GM21717 (cell line): Measurements from ENCODE around the gene CELF6.

Experiments
- ATAC-seq: cut with Tn5 transposase; IDR thresholded peaks from one replicate; pipeline ENCODE4 v1.9.1; 2021; ENCODE audit warnings: mild to moderate bottlenecking, moderate library complexity; ENCODE audit not compliant: unreplicated experiment

The CELF6 gene

DNA sequence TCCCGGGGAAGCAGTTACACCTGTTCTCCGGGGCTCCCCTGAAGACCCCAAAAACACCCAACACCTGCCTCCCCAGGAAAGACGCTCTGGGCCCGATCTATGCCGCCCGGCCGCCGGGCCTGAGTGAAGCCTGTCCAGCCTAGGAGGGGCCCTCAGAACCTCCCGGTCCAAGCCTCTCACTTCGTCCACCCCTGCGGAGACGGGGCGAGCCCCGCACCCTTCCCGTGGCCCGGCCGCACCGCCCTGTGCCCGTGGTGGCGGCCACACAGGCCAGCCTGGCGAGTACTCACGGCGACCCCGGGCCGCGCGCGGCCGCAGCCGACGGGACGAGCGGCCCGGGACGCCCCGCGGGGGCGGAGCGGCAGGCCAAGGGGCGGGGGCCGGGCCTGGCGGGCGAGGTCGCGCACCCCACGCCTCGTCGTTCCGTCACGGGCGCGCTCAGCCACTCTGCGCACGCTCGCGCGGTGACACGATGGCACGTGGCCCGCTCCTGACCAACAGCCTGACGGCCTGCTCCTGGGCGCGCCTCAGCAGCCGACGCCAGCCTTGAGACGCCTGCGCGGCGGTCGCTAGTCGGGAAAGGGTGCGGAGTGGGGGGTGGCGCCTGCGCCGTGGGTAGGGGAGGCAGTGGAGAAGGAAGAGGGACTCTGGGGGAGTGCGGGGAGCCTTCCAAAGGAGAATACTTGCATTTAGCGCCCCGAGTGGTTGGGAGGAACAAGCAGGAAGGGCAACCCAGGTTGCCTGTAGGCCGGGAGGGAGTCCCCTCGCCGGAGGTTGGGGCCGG lies 47.6 kb downstream of the CELF6 start, which contains the start of gene PARP6:
Gene PARP6, minus strand, starts transcription at position 342 of the 784 bp plus-strand sequence. CDS start 5,077 bp downstream, outside the sequence.
- peak; percentile 85 for ATAC-seq

DNA sequence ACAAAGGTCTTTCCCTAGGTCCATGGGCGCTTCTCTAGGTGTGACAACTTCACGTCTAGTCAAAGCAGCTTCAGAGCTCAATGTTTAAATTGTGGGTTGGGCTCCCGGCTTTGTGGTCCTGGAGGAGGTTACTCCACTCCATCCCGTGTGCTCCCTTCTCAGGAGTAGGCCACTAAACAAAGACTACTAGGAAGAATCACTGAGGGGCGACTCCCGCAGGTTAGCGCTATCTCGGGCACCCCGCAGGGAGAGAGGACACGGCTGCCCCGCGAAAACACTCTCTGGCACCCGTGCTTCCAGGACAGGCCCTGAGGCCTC lies 48.1 kb downstream of the CELF6 start:
- no peak for ATAC-seq

DNA sequence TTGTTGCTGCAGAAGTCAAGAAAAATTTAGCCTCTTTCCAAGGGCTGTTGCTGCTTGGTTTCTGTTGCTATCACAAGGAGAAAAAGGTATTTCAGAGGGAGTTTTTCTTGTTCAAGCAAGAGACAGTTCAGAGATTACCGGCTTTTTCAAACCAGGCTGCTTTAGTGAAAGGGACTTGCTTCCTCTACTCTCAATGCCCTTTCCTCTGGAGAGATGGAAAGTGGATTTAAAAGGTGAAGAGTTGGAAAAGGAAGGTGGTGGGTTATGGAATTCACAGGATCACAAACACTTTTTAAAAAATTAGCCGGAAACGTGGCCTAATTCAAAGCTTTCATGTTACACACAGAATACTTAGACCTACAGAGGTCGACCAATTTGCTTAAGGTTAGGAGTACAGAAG lies 48.7 kb downstream of the CELF6 start:
- ATAC-seq = no peak

DNA sequence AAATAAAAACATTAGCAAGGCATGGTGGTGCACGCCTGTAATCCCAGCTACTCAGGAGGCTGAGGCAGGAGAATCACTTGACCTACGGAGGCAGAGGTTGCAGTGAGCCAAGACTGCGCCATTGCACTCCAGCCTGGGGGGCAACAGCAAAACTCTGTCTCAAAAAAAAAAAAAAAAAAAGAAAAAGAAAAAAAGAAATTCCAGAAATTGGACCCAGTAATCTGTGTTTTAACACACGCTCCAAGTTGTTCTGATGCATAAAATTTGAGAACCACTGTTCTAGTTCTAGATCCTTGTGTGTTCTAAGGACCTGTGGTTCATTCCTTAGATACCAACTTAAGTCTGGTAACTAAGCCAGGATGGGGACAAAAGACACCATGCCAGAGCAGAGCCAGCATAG lies 50.2 kb downstream of the CELF6 start:
- ATAC-seq = no peak

DNA sequence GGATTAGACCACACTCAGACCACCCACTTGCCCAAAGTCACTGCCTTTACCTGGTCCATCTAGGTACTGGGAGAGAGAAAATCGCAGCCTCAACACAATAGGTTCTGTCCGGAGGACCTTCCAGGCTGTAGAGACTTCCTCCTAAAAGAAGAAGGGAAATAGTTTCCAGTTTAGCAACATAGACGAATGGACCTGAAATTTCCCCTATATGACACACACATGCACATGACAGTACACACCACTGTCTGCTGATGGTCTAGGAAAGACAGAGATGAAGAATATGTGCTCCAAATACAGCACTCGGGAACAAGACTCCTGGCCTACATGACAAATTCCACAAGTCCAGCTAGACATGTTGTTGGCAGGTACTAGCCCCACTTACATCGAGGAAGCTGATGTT lies 54.9 kb downstream of the CELF6 start:
- no peak for ATAC-seq

DNA sequence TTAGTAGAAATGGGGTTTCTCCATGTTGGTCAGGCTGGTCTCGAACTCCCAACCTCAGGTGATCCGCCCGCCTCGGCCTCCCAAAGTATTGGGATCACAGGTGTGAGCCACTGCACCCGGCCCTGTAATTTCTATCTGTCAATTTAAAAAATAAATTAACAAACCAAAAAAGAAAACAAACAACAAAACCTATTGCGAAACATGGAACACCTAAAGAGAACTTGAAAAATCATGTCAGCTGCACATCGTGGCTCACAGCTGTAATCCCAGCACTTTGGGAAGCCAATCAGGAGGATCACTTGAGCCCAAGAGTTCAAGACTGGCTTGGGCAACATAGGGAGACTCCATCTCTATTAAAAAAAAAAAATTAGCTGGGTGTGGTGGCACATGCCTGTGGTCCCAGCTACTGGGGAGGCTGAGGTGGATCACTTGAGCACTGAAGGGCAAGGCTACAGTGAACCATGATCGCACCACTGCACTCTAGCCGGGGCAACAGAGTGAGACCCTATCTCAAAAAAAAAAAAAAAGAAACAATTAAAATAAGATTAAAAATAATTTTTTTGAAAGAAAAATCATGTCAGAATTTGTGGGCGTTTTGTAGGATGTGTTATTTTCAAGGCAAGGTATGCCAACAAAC lies 67.2 kb downstream of the CELF6 start:
- ATAC-seq = no peak

DNA sequence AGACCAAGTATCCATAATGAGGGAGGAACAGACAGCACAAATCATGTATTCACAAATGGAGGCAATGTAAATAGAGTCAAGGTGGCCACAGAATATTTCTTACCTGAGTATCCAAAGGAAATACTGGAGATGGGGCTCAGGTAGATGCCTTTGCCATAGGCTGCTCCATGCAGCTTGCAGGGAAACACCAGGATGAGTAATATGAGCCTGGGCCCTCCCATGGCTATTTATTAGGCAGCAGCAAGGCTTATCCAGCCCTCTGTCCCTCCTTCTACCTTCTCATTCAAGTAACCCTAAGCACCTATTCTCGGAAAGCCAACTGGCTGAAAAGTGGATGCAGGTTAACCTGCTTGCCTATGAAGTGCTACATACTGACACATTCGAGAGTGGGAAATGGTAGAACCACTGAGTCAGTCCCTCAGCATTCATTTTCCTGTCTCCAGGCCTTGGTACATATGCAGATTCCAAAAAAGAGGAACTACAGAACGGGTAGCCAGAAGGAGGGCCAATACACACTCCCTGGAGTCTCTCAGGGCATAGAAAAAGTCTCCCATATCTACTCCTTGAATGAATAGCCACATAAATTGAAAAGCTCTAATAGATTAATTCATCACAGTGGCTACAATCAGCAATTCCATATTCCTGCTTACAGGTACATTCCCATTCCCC lies 70.7 kb downstream of the CELF6 start:
- no peak for ATAC-seq

DNA sequence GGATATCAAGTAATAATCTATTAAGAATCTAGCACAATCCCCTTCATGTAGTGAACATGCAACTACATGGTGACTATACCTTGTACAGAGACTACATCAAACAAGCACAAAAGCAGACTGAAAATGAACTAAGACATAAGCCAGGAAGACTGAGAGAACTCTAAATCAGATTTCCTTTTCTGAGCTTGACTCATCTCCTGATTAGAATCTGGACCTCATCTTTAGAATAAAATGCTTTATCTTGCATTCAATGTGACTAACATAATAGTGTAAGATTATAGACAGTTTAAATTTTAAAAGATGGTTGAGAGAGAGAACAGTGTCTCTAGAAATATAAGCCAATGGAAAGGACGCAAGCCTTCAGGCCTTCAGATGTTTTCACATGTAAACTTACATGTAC lies 71.4 kb downstream of the CELF6 start:
- no peak for ATAC-seq

DNA sequence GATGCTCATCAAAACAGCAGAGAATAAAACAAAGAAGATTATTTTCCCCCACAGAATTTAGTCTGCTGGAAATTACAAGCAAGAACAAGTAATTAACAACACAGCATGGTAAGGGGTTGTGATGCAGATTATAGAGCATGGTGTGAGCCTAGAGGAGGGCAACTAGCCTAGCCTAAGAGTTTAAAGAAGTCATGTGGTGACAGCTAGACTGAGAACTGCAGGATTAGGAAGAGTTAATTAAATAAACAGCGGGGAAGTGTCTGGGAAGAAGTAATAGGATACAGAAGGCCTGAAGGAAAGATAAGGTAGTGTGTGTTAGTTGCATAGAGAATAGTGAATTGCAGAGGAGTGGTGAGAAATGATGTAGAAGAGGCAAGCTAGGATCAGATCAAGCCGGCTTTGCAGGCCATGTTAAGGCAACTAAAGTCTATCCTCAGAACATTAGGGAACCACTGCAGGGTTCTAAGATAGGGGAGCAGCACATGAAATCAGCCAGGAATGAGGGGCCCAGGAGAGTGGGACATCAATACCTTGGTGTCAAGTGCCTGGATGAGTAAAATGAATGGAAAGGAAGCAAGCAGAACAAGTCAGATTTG lies 77.1 kb downstream of the CELF6 start:
- no peak for ATAC-seq

DNA sequence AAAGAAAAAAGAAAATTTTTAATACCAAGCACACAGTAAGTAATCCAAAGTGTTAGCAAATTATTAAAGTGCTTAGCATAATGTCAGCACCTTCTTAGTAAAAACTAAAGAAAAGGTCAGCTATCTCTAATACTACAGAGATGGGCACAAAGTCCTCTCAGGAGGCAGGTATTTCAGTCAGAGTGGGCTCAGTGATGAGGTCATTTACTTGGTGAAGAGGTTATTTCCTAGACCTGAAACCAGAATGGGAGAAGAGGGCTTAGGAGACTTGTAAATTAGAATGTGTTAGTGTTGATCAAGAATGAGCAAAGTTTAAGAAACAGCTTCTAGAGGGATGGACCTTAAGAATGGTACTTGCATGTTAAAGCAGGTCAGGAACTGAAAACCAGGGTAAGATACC lies 80.3 kb downstream of the CELF6 start:
- ATAC-seq = no peak

DNA sequence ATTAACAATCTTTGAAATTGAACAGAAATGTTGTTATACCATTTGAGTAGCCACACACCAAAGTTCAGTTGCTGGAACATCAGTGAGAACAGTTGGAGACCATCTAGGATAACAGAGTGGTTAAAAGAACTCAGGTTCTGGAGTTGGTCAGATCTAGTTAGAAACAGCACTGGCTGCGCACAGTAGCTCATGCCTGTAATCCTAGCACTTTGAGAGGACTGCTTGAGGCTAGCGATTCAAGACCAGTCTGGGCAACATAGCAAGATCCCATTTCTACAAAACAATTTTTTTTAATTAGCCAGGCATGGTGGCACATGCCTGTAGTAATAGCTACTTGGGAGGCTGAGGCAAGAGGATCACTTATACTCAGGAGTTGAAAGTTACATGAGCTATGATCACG lies 81.4 kb downstream of the CELF6 start:
- no peak for ATAC-seq

DNA sequence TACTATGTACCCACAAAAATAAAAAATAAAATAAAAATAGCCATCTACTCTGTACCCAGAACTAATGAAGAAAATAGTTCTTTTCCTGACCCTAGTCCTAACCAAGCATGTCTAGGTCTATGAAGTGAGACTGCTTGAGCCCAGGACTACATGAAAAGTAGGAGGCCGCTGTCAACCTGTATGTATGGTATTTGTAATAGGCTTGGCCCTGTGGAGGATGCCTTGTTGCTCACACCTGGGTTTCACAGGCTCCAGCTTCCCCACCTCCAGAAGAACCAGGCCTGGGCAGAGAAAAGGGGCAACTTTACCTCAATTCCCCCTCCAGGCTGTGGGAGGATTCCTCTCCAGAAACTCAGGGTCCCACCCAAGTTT lies 82.1 kb downstream of the CELF6 start:
- ATAC-seq = no peak

DNA sequence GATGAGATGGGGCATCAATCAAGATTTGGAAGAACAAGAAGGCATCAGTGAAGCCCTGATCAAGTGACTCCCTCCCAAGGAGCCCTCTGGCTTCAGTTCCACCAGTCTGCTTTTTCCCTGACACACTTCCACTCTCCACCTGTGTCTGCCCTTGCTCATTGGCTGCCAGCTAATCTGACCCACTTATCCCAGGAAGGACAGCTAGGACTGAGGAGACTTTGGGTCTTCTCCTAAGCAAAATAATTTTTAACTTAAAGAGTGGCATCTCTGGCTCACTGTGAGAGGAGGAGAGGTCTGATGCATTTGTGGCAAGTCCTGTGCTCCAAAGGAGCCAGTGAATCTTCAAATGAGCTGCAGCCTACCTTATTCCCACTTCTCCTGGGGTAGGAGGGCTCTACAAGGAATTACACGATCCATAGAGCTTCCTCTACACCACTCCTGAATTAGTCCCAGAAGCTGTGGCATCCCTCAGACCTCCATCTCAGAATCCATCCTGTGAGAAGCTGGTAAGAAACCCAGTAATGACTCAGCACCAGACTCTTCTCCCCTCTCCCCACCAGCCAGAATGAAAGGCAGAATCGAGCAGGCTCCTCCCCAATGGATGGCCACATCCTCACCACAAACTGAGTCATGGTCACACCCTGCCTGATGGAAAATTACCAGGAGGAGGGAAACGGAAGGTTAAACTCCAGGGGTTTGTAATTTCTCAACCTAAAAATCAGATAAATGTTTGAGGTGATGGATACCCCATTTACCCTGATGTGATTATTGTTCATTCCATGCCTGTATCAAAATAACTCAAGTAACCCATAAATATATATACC lies 82.7 kb downstream of the CELF6 start:
- peak; percentile 74 for ATAC-seq

DNA sequence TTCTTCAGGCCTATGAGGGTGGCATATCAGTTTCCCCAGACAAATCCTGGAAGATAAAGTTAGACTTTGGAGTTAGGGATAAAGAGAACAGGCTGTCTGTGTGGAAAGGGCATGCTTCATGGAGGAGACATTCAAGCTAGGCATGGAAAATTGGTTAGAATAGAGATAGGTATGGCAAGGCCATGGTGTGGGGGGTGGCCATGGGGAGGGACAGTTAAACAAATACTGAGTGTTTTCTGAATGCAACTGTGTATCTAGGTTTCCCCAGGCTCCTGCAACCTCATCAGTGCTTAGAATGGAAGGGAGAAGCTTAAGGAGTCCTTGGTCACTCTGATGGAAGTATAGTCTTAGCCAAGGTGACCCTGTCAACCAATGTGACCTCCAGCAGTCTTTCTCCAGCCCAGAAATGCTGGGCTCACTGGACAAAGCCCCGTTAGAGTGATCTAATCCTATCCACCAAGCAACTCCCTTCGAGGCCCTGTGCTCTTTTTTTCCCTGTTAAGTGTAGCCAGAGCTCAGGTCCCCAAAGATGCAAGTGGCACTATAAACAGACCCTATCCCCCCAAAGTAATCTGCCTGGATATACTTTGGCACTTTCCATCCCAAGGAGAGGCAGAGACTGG lies 83.5 kb downstream of the CELF6 start:
- no peak for ATAC-seq

DNA sequence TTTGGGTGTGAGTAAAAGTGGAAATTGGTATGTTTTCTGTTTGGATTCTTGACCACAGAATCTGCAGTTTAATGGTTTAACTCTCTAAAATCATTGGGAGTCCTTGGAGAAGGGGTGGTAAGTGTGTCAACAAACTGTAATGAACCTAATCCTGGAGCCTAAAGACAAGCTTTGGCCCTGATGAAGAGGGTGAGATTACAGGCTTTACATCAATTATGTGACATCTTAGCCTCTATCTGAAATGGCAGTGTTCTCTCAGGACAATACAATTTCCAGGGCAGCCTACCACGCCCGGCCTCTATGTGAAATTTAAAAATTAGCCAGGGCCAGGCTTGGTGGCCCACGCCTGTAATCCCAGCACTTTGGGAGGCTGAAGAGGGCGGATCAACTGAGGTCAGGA lies 84.7 kb downstream of the CELF6 start:
- ATAC-seq = no peak
